ENCODE measurements around the gene RARRES2.
A peak's percentile ranks its signal among the peaks of the same experiment; 100 is the strongest.

RARRES2 gene

DNA sequence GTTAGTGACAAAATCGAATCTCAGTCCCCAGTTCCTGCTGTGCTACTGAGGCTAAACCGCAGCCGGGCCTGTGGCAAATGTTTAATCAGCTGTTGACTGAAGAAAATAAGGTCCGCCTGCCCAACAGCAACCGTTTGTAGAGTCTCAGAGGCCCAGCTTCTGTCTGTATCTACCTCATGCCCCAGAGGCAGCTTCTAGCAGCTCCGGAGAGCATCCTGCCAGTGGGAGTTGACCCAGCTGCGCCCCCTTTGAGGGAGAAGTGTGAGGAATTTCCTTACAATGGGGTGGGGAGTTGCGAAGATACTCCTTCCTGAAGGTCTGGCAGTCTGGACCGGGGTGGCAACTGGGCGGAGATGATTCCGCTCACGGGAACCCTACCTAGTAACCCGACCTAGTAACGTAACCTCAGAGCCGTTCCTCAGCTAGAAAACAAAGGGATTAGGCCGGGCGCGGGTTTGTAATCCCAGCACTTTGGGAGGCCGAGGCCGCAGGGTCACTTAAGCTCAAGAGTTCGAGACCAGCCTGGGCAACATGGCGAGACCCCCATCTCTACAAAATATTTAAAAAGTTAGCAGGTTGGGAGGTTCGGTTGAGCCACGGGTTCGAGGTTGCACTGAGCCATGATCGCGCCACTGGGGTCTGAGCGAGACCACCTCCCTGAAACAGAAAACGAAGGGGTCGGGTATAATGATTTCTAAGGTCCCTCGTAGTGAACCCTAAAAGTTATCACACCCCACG, 36.9 kb upstream of the RARRES2 start:
- 0 out of 2 replicates have a peak, but pooled peaks have one; percentile 5 for TF ChIP-seq RAD21 (IDR thresholded peaks at IDR 0.05; ENCODE audit: low read depth)
- TF ChIP-seq YY1 (IDR thresholded peaks at IDR 0.05; ENCODE audit: low read depth) = no peak

- TF ChIP-seq NFIC (IDR thresholded peaks at IDR 0.05) (no peak), EP300 (IDR thresholded peaks at IDR 0.05; ENCODE audit: borderline replicate concordance) (no peak), MAX (IDR thresholded peaks at IDR 0.05) (no peak), YY1 (IDR thresholded peaks at IDR 0.05; ENCODE audit: low read depth) (no peak), CEBPB (IDR thresholded peaks at IDR 0.05) (no peak), TEAD4 (IDR thresholded peaks at IDR 0.05) (no peak), EGR1 (IDR thresholded peaks at IDR 0.05) (no peak), TCF12 (IDR thresholded peaks at IDR 0.05; ENCODE audit: low read depth) (no peak), TAF1 (IDR thresholded peaks at IDR 0.05; ENCODE audit: low read depth) (no peak), FOXM1 (IDR thresholded peaks at IDR 0.05; ENCODE audit: borderline replicate concordance, low read depth) (no peak), CREB1 (IDR thresholded peaks at IDR 0.05; ENCODE audit: low read depth) (no peak), RAD21 (IDR thresholded peaks at IDR 0.05; ENCODE audit: low read depth) (no peak)
- TF ChIP-seq, protein P1, sequence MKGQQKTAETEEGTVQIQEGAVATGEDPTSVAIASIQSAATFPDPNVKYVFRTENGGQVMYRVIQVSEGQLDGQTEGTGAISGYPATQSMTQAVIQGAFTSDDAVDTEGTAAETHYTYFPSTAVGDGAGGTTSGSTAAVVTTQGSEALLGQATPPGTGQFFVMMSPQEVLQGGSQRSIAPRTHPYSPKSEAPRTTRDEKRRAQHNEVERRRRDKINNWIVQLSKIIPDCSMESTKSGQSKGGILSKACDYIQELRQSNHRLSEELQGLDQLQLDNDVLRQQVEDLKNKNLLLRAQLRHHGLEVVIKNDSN (IDR thresholded peaks at IDR 0.05) = no peak
These were observed 36.2 kb upstream of the RARRES2 start for GRCh38 chr7:150377635-150378034.

DNA sequence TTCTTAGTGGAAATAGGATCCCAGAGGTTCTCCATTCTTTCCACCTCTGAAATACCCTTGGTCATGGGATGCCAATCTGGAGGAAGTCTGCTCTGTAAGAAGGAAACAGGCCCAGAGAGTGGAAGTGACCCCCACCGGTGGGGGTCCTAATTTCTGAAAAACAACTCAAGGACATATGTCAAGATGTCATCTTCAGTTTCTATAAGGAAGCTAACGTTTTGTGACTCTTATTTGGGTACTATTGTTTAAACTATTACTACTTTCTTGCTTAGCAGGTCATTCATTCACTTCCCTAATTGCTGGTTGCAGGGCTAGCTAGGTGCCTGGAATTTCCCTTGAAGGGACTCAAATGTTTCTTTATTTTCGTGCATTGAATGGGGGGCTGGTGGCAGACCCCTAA, 35.8 kb upstream of the RARRES2 start:
- TF ChIP-seq NFIC (IDR thresholded peaks at IDR 0.05) (no peak), REST (IDR thresholded peaks at IDR 0.05; ENCODE audit: low read depth) (no peak), TAF1 (IDR thresholded peaks at IDR 0.05; ENCODE audit: low read depth) (no peak), YY1 (IDR thresholded peaks at IDR 0.05; ENCODE audit: low read depth) (no peak), FOXM1 (IDR thresholded peaks at IDR 0.05; ENCODE audit: borderline replicate concordance, low read depth) (no peak), CEBPB (IDR thresholded peaks at IDR 0.05) (no peak), EGR1 (IDR thresholded peaks at IDR 0.05) (no peak), MAX (IDR thresholded peaks at IDR 0.05) (no peak), EP300 (IDR thresholded peaks at IDR 0.05; ENCODE audit: borderline replicate concordance) (no peak), CREB1 (IDR thresholded peaks at IDR 0.05; ENCODE audit: low read depth) (no peak), ZBTB7A (IDR thresholded peaks at IDR 0.05; ENCODE audit: low read depth) (no peak), TCF12 (IDR thresholded peaks at IDR 0.05; ENCODE audit: low read depth) (no peak), TEAD4 (IDR thresholded peaks at IDR 0.05) (no peak), RAD21 (IDR thresholded peaks at IDR 0.05; ENCODE audit: low read depth) (no peak)
- TF ChIP-seq, protein P1 (IDR thresholded peaks at IDR 0.05) = no peak

- TF ChIP-seq EP300 (IDR thresholded peaks at IDR 0.05; ENCODE audit: borderline replicate concordance) (no peak), ZBTB7A (IDR thresholded peaks at IDR 0.05; ENCODE audit: low read depth) (no peak), REST (IDR thresholded peaks at IDR 0.05; ENCODE audit: low read depth) (no peak), RAD21 (IDR thresholded peaks at IDR 0.05; ENCODE audit: low read depth) (no peak), CREB1 (IDR thresholded peaks at IDR 0.05; ENCODE audit: low read depth) (no peak)
- TF ChIP-seq, protein P1 (IDR thresholded peaks at IDR 0.05) = no peak
These were observed 35.1 kb upstream of the RARRES2 start for GRCh38 chr7:150376560-150376959.

- TF ChIP-seq RAD21 (IDR thresholded peaks at IDR 0.05; ENCODE audit: low read depth) (no peak), TEAD4 (IDR thresholded peaks at IDR 0.05) (no peak), MAX (IDR thresholded peaks at IDR 0.05) (no peak), ZBTB7A (IDR thresholded peaks at IDR 0.05; ENCODE audit: low read depth) (no peak), EP300 (IDR thresholded peaks at IDR 0.05; ENCODE audit: borderline replicate concordance) (no peak), CREB1 (IDR thresholded peaks at IDR 0.05; ENCODE audit: low read depth) (no peak), CEBPB (IDR thresholded peaks at IDR 0.05) (no peak), EGR1 (IDR thresholded peaks at IDR 0.05) (no peak), FOXM1 (IDR thresholded peaks at IDR 0.05; ENCODE audit: borderline replicate concordance, low read depth) (no peak), TCF12 (IDR thresholded peaks at IDR 0.05; ENCODE audit: low read depth) (no peak), REST (IDR thresholded peaks at IDR 0.05; ENCODE audit: low read depth) (no peak), YY1 (IDR thresholded peaks at IDR 0.05; ENCODE audit: low read depth) (no peak), TAF1 (IDR thresholded peaks at IDR 0.05; ENCODE audit: low read depth) (no peak), NFIC (IDR thresholded peaks at IDR 0.05) (no peak)
- TF ChIP-seq, protein P1 (IDR thresholded peaks at IDR 0.05) = no peak
These were observed 34.5 kb upstream of the RARRES2 start for GRCh38 chr7:150375662-150376521.

All from Ishikawa (cell line).